Sigmoid colon (tissue), 7 donors: ENCODE data around the gene TNIK. TPM values are rescaled to one million over a fixed set of nuclear protein-coding genes. Genes with fewer than 3 reads are reported as not detected.

Experiments
- DNase-seq: peaks from one replicate; pipeline ENCODE4 v3.0.0-alpha.2; 2019
- H3K27ac ChIP-seq, 4 donors: fragments of 200-600 bp; sonication (generic); one replicate each; pipeline ENCODE4 v1.5.1; 2016 to 2019; ENCODE audit warnings: mild to moderate bottlenecking in 1 of 4
- H3K27me3 ChIP-seq, 3 donors: fragments of 200-600 bp; sonication (generic); one replicate each; pipeline ENCODE4 v1.5.1; 2019; ENCODE audit warnings: mild to moderate bottlenecking in 1 of 3
- H3K36me3 ChIP-seq, 4 donors: fragments of 200-600 bp; sonication (generic); one replicate each; pipeline ENCODE4 v1.5.1; 2016 to 2019
- H3K4me1 ChIP-seq, 4 donors: fragments of 200-600 bp; sonication (generic); one replicate each; pipeline ENCODE4 v1.5.1; 2017 to 2019
- H3K4me3 ChIP-seq, 4 donors: fragments of 200-600 bp; sonication (generic); one replicate each; pipeline ENCODE4 v1.5.1; 2017 to 2019; ENCODE audit warnings: mild to moderate bottlenecking in 2 of 4, moderate library complexity in 1 of 4
- H3K9me3 ChIP-seq, 4 donors: fragments of 200-600 bp in 3 of 4; sonication (generic) in 3 of 4; one replicate each; pipeline versions ENCODE4 v1.5.1 to v1.6.1; 2013 to 2019
- EP300 ChIP-seq, 4 donors: sonication (generic); formaldehyde crosslinking; IDR thresholded peaks; one replicate each; pipeline ENCODE4 v1.6.1; 2017; ENCODE audit warnings: antibody characterized with exemption in 4 of 4
- POLR2A ChIP-seq, 2 donors: fragments of 450-650 bp; IDR thresholded peaks; one replicate each; pipeline ENCODE4 v1.6.1; 2016; ENCODE audit warnings: antibody characterized with exemption in 2 of 2, mild to moderate bottlenecking in 2 of 2, moderate library complexity in 2 of 2
- POLR2AphosphoS5 ChIP-seq, 4 donors: sonication (generic); formaldehyde crosslinking; IDR thresholded peaks; one replicate each; pipeline ENCODE4 v1.6.1; 2017; ENCODE audit warnings: antibody characterized with exemption in 4 of 4
- WGBS, 2 donors: extraction: QIAGEN DNeasy Blood & Tissue Kit; methylation state at CpG; one replicate each; pipeline ENCODE4 v1.1.7; 2013; 5-methylcytosine and 5-hydroxymethylcytosine counted together
- intact Hi-C: fragments of 100-400 bp; cut with DNase I; formaldehyde crosslinking; loops from one replicate; pipeline ENCODE4 v1.15.1; 2023
- polyA plus RNA-seq, 3 donors: library from polyadenylated mRNA; stranded (reverse); fragments of 200-250 nt; gene quantifications; one replicate each; pipeline ENCODE4 v1.2.3, GENCODE V29; 2013
- total RNA-seq, 4 donors: library from RNA; depleted of rRNA; stranded (reverse); fragments of >200 nt; gene quantifications; one replicate each; pipeline ENCODE4 v1.1.0, GENCODE V29; 2016
- TF ChIP-seq, protein P1 (sequence below), 4 experiments: fragments of 450-650 bp in 3 of 4; fragments of 200-600 bp in 1 of 4; IDR thresholded peaks; one replicate each; pipeline ENCODE4 v1.5.1; 2016 to 2019; ENCODE audit warnings: antibody characterized with exemption in 4 of 4, mild to moderate bottlenecking in 3 of 4, moderate library complexity in 2 of 4
- donor health status: healthy with polysubstance abuse.
- donor health status: Bipolar disorder and iron deficiency.
- donor health status: healthy.

TNIK gene
- total and polyA plus RNA-seq, 7 donors: 5.4 to 21.3 (median 9.2) TPM

DNA sequence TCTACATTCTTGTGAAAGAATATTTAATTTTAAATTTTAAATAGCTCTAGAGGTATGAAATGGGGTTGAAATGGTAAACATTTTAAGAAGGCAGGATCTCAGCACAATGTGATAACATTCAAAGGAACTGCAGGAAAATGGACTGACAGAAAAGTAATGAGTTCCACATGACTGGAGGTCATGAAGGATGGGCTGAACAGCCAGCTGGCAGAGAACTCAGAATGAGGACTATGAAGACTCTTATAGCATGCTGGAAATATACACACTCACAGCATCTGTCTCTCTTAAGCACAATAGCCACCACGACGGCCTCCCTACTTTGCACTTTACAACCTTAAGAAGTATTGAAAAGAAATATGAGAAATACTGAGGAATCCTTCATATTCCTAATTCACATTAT lies 94.7 kb downstream of the TNIK start:
- H3K27me3 ChIP-seq: no peaks in the 10 kb centered on the region
- WGBS, 2 donors: 66 to 87% methylated on average over 2 of the region's 2 CpGs
- H3K9me3 ChIP-seq: no peaks in the 10 kb centered on the region
- no peak overlapping the region for H3K4me3 ChIP-seq
- H3K27ac ChIP-seq: no peak overlapping the region
- DNase-seq: no peak
- TF ChIP-seq EP300 (IDR thresholded peaks at IDR 0.05): no peak
- no peak for TF ChIP-seq POLR2AphosphoS5 (IDR thresholded peaks at IDR 0.05)
- TF ChIP-seq, protein P1, sequence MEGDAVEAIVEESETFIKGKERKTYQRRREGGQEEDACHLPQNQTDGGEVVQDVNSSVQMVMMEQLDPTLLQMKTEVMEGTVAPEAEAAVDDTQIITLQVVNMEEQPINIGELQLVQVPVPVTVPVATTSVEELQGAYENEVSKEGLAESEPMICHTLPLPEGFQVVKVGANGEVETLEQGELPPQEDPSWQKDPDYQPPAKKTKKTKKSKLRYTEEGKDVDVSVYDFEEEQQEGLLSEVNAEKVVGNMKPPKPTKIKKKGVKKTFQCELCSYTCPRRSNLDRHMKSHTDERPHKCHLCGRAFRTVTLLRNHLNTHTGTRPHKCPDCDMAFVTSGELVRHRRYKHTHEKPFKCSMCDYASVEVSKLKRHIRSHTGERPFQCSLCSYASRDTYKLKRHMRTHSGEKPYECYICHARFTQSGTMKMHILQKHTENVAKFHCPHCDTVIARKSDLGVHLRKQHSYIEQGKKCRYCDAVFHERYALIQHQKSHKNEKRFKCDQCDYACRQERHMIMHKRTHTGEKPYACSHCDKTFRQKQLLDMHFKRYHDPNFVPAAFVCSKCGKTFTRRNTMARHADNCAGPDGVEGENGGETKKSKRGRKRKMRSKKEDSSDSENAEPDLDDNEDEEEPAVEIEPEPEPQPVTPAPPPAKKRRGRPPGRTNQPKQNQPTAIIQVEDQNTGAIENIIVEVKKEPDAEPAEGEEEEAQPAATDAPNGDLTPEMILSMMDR (IDR thresholded peaks at IDR 0.05): no peak
- no peak for TF ChIP-seq POLR2A (IDR thresholded peaks at IDR 0.05)
- no peaks in the 10 kb centered on the region for H3K36me3 ChIP-seq
- intact Hi-C loops: no loop called here
- peaks cover 0 to 17% (median 4%) of the 10 kb centered on the region in 4 donors for H3K4me1 ChIP-seq

DNA sequence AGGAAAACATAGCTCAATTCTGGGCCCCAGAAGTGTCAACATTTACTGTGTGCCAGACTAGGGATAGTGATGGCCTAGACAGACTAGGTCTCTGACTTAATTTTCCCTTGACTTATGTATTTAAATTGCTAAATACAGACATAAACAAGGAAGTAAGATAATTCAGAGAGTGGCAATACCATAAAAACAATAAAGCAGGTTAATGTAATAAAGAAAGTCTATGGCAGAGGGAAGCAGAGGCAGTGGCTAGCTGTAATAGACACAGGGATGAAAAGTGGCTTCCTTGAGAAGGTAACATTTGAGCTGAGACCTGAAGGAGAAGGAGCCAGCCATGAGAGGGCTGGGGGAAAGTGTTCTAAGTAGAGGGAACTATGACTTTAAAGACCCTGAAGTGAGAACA lies 95.7 kb downstream of the TNIK start:
- Histone ChIP-seq H3K4me3 (no peak overlapping the region), H3K27me3 (no peaks in the 10 kb centered on the region)
- intact Hi-C loops: no loop called here

DNA sequence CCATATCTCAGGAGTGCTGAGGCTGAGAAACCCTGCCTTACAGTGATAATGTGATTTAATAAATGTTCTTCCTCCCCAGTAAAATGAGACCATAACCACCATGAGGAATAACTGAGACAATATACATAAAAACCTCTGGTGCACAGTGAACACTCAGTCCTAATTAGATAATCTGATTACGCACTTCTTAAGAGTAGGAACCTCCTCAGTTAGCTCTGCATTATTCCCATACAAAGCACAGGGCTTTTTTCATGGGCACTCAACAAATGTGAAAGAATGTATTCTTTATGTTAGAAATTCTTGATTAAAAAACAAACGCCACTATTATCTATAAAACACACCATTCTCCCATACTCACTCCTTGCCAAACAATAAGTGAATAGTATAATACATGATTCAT lies 97.0 kb downstream of the TNIK start:
- intact Hi-C loops: no loop called here
- Histone ChIP-seq H3K27me3 (no peaks in the 10 kb centered on the region), H3K4me1 (peaks cover 0 to 17% (median 4%) of the 10 kb centered on the region in 4 donors), H3K4me3 (no peak overlapping the region), H3K36me3 (no peaks in the 10 kb centered on the region), H3K9me3 (no peaks in the 10 kb centered on the region), H3K27ac (no peak overlapping the region)
- TF ChIP-seq EP300 (IDR thresholded peaks at IDR 0.05): no peak
- TF ChIP-seq, protein P1 (IDR thresholded peaks at IDR 0.05): no peak
- TF ChIP-seq POLR2A (IDR thresholded peaks at IDR 0.05): no peak
- TF ChIP-seq POLR2AphosphoS5 (IDR thresholded peaks at IDR 0.05): no peak
- no peak for DNase-seq
- 82 to 94% methylated on average over 2 of the region's 2 CpGs for WGBS, 2 donors

More for the DNA sequence above, 95.7 kb downstream of the TNIK start:
- H3K27ac ChIP-seq: no peak overlapping the region
- no peak for DNase-seq
- H3K9me3 ChIP-seq: no peaks in the 10 kb centered on the region
- TF ChIP-seq POLR2A (IDR thresholded peaks at IDR 0.05): no peak
- TF ChIP-seq, protein P1 (IDR thresholded peaks at IDR 0.05): no peak
- no peak for TF ChIP-seq POLR2AphosphoS5 (IDR thresholded peaks at IDR 0.05)
- no peak for TF ChIP-seq EP300 (IDR thresholded peaks at IDR 0.05)
- H3K4me1 ChIP-seq: peaks cover 0 to 17% (median 4%) of the 10 kb centered on the region in 4 donors
- H3K36me3 ChIP-seq: no peaks in the 10 kb centered on the region

DNA sequence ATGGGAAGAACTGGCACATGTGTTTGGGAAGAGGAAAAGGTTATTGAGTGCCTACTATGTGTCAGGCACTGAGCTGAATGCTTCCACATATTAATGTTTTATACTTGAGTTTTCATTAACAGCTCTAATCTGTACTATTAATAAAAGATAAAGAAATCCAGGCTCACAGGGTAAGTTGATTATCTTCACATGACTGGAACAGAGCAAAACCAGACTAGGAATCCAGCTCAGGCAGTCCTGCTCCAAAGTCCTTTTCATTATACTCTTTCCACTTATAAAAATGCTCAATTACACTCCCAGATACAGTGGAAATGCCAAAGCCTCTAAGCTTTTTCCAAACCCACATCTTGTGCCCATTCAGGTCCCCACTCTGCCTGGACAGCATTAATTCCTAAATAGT lies 97.6 kb downstream of the TNIK start:
- Histone ChIP-seq H3K27me3 (no peaks in the 10 kb centered on the region), H3K36me3 (no peaks in the 10 kb centered on the region), H3K4me1 (peaks cover 0 to 17% (median 4%) of the 10 kb centered on the region in 4 donors), H3K9me3 (no peaks in the 10 kb centered on the region), H3K4me3 (no peak overlapping the region), H3K27ac (no peak overlapping the region)
- TF ChIP-seq POLR2AphosphoS5 (IDR thresholded peaks at IDR 0.05): no peak
- no peak for TF ChIP-seq POLR2A (IDR thresholded peaks at IDR 0.05)
- intact Hi-C loops: no loop called here
- no peak for DNase-seq

DNA sequence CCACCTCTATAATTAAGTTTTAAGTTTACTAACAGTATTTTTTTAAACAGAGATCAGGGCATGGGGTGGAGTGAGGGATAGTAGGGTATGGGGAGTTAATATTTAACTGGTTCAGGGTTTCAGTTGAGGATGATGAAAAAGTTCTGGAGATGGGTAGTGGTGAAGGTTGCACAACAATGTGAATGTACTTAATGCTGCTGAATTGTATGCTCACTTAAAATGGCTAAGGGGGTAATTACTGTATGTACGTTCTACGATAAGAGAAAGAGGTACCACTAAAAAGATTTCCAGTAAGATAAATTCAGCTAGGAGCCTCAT lies 101.4 kb downstream of the TNIK start:
- Histone ChIP-seq H3K27ac (no peak overlapping the region), H3K27me3 (no peaks in the 10 kb centered on the region), H3K4me1 (peaks cover 0 to 15% (median 5%) of the 10 kb centered on the region in 4 donors), H3K4me3 (no peak overlapping the region), H3K36me3 (no peaks in the 10 kb centered on the region), H3K9me3 (no peaks in the 10 kb centered on the region)
- TF ChIP-seq, protein P1 (IDR thresholded peaks at IDR 0.05): no peak
- intact Hi-C loops: no loop called here
- WGBS, 2 donors: 21 to 76% methylated on average over 2 of the region's 2 CpGs
- no peak for DNase-seq
